Measurements from ENCODE around the gene TGIF1. TPM values are rescaled to one million over a fixed set of nuclear protein-coding genes. Genes with fewer than 3 reads are reported as not detected.

The TGIF1 gene
- total RNA-seq, 1 donor from 2014 or later = 43.5 TPM

GRCh38 chr18:3482258-3482657, 32.3 kb downstream of the TGIF1 start:
- DNase-seq = no peak

- DNase-seq = no peak
Observed at GRCh38 chr18:3485153-3486149, 35.5 kb downstream of the TGIF1 start.

GRCh38 chr18:3486512-3486911, 36.5 kb downstream of the TGIF1 start:
- DNase-seq = no peak

GRCh38 chr18:3489462-3489861, 39.5 kb downstream of the TGIF1 start:
- no peak for DNase-seq

- DNase-seq = no peak
Observed at GRCh38 chr18:3491981-3492555, 42.1 kb downstream of the TGIF1 start.

GRCh38 chr18:3492721-3493120, 42.7 kb downstream of the TGIF1 start:
- DNase-seq = no peak

- DNase-seq = no peak
Observed at GRCh38 chr18:3493501-3494244, 43.7 kb downstream of the TGIF1 start.

- no peak for DNase-seq
Observed at GRCh38 chr18:3494245-3494526, 44.2 kb downstream of the TGIF1 start.

- no peak for DNase-seq
Observed at GRCh38 chr18:3494569-3494968, 44.6 kb downstream of the TGIF1 start.

- no peak for DNase-seq
Observed at GRCh38 chr18:3495691-3496430, 45.9 kb downstream of the TGIF1 start.

- DNase-seq = peak; percentile 70
Observed at GRCh38 chr18:3498698-3499471, 48.9 kb downstream of the TGIF1 start.

GRCh38 chr18:3499501-3499900, 49.5 kb downstream of the TGIF1 start:
- DNase-seq = no peak

- DNase-seq = no peak
Observed at GRCh38 chr18:3500016-3500415, 50.0 kb downstream of the TGIF1 start.

- no peak for DNase-seq
Observed at GRCh38 chr18:3502650-3503049, 52.7 kb downstream of the TGIF1 start.

- no peak for DNase-seq
Observed at GRCh38 chr18:3504637-3505036, 54.7 kb downstream of the TGIF1 start.

- DNase-seq = peak; percentile 62
Observed at GRCh38 chr18:3508576-3509549, 58.9 kb downstream of the TGIF1 start.
